BE2C (cell line): ENCODE data around the gene SDHC.
A peak's percentile ranks its signal among the peaks of the same experiment; 100 is the strongest.
"Not testable (repeated sequence)": the region's sequence is repeated elsewhere in the genome, so short reads cannot be mapped to it uniquely, and the experiment has no call there.

Experiments
- DNase-seq: peaks from one replicate; pipeline ENCODE4 v3.0.0-alpha.2; 2020
- H3K27me3 ChIP-seq: fragments of 250-450 bp; sonication (Bioruptor Pico); 2 replicates; pipeline ENCODE4 v1.5.1; 2020; ENCODE audit warnings: mild to moderate bottlenecking
- H3K36me3 ChIP-seq: fragments of 250-450 bp; sonication (Bioruptor Pico); 2 replicates; pipeline ENCODE4 v1.5.1; 2020; ENCODE audit warnings: mild to moderate bottlenecking
- H3K4me1 ChIP-seq: fragments of 250-450 bp; sonication (Bioruptor Pico); 2 replicates; pipeline ENCODE4 v1.5.1; 2020
- H3K4me3 ChIP-seq: 2 replicates; pipeline ENCODE4 v1.5.1; 2011; ENCODE audit warnings: low read depth, low read length
- H3K9me3 ChIP-seq: fragments of 250-450 bp; sonication (Bioruptor Pico); 2 replicates; pipeline ENCODE4 v1.5.1; 2020
- CTCF ChIP-seq: IDR thresholded peaks from 2 replicates; pipeline ENCODE4 v1.5.1; 2012; ENCODE audit warnings: mild to moderate bottlenecking, low read depth, low read length

Gene SDHC

GRCh38 chr1:161382214-161383019 is 68.2 kb downstream of the SDHC start:
- no peak for DNase-seq
- Histone ChIP-seq H3K27me3 (no peaks in the 10 kb centered on the region), H3K4me3 (no peak overlapping the region), H3K4me1 (no peaks in the 10 kb centered on the region), H3K9me3 (no peaks in the 10 kb centered on the region), H3K36me3 (no peaks in the 10 kb centered on the region)
- peak; percentile 64 for TF ChIP-seq CTCF

GRCh38 chr1:161388639-161389038 is 74.5 kb downstream of the SDHC start:
- no peak overlapping the region for H3K4me3 ChIP-seq
- no peaks in the 10 kb centered on the region; the same call in 1 of the 2 replicates for H3K36me3 ChIP-seq
- DNase-seq: no peak
- H3K27me3 ChIP-seq: no peaks in the 10 kb centered on the region
- TF ChIP-seq CTCF: 0 out of 2 replicates have a peak, but pooled peaks have one; percentile 4
- no peaks in the 10 kb centered on the region for H3K4me1 ChIP-seq
- no peaks in the 10 kb centered on the region for H3K9me3 ChIP-seq

GRCh38 chr1:161389158-161389557 is 75.0 kb downstream of the SDHC start:
- not testable (repeated sequence) for DNase-seq, H3K9me3 ChIP-seq, H3K36me3 ChIP-seq, H3K4me1 ChIP-seq, H3K27me3 ChIP-seq
- peak overlapping the region; percentile 89 for H3K4me3 ChIP-seq

- H3K4me1 ChIP-seq: no peaks in the 10 kb centered on the region
- TF ChIP-seq CTCF: no peak
- H3K9me3 ChIP-seq: no peaks in the 10 kb centered on the region
- no peaks in the 10 kb centered on the region; the same call in 1 of the 2 replicates for H3K36me3 ChIP-seq
- peak; percentile 98 for DNase-seq
- H3K27me3 ChIP-seq: no peaks in the 10 kb centered on the region
- peak overlapping the region; percentile 89 for H3K4me3 ChIP-seq
Observed at GRCh38 chr1:161389691-161390558, 75.7 kb downstream of the SDHC start.

GRCh38 chr1:161390559-161390858 is 76.3 kb downstream of the SDHC start:
- no peak for TF ChIP-seq CTCF
- no peak for DNase-seq

GRCh38 chr1:161391136-161391535 is 77.0 kb downstream of the SDHC start:
- not testable (repeated sequence) for H3K4me3 ChIP-seq, H3K36me3 ChIP-seq, H3K9me3 ChIP-seq, H3K27me3 ChIP-seq, DNase-seq, H3K4me1 ChIP-seq

More at GRCh38 chr1:161390559-161390858, 76.3 kb downstream of the SDHC start:
- peak overlapping the region; percentile 72 for H3K4me3 ChIP-seq
- no peaks in the 10 kb centered on the region for H3K9me3 ChIP-seq
- no peaks in the 10 kb centered on the region; the same call in 1 of the 2 replicates for H3K36me3 ChIP-seq
- H3K4me1 ChIP-seq: no peaks in the 10 kb centered on the region
- no peaks in the 10 kb centered on the region for H3K27me3 ChIP-seq

- no peak for DNase-seq
- no peaks in the 10 kb centered on the region for H3K27me3 ChIP-seq
- H3K4me1 ChIP-seq: no peaks in the 10 kb centered on the region
- H3K9me3 ChIP-seq: no peaks in the 10 kb centered on the region
- no peak for TF ChIP-seq CTCF
- H3K4me3 ChIP-seq: no peak overlapping the region
- H3K36me3 ChIP-seq: no peaks in the 10 kb centered on the region; the same call in 1 of the 2 replicates
Observed at GRCh38 chr1:161391611-161392010, 77.4 kb downstream of the SDHC start.
